HEK293 (cell line): ENCODE measurements around the gene ALOXE3.

Experiments used
- FEZF1 ChIP-seq: fragments of 450-650 bp; formaldehyde crosslinking; IDR thresholded peaks from 2 replicates; pipeline ENCODE4 v1.5.1; 2016; ENCODE audit warnings: missing biosample characterization, missing genetic modification characterization
- HOXC10 ChIP-seq: sonication (generic); formaldehyde crosslinking; IDR thresholded peaks from 2 replicates; pipeline ENCODE4 v1.8.1; 2023; ENCODE audit warnings: mild to moderate bottlenecking, missing genetic modification reagents
- HOXD13 ChIP-seq: sonication (generic); formaldehyde crosslinking; IDR thresholded peaks from 2 replicates; pipeline ENCODE4 v1.8.0; 2022; ENCODE audit warnings: missing genetic modification reagents, borderline replicate concordance
- MEIS1 ChIP-seq: sonication (generic); formaldehyde crosslinking; IDR thresholded peaks from 2 replicates; pipeline ENCODE4 v1.8.1; 2022; ENCODE audit warnings: missing genetic modification reagents, mild to moderate bottlenecking, borderline replicate concordance
- MYNN ChIP-seq: fragments of 450-650 bp; formaldehyde crosslinking; IDR thresholded peaks from 2 replicates; pipeline ENCODE4 v1.5.1; 2016; ENCODE audit warnings: missing biosample characterization, missing genetic modification characterization, borderline replicate concordance
- RBAK ChIP-seq: fragments of 450-650 bp; formaldehyde crosslinking; IDR thresholded peaks from 2 replicates; pipeline ENCODE4 v1.5.1; 2016; ENCODE audit warnings: missing biosample characterization, missing genetic modification characterization
- SCRT1 ChIP-seq: fragments of 450-650 bp; formaldehyde crosslinking; IDR thresholded peaks from 2 replicates; pipeline ENCODE4 v1.5.1; 2016; ENCODE audit warnings: missing biosample characterization, missing genetic modification characterization, borderline replicate concordance
- SP7 ChIP-seq: fragments of 450-650 bp; formaldehyde crosslinking; IDR thresholded peaks from 2 replicates; pipeline ENCODE4 v1.5.1; 2016; ENCODE audit warnings: missing biosample characterization, missing genetic modification characterization
- ZBTB26 ChIP-seq: fragments of 450-650 bp; formaldehyde crosslinking; optimal IDR thresholded peaks from 2 replicates; pipeline ENCODE3; 2016; ENCODE audit warnings: missing biosample characterization, mild to moderate bottlenecking, missing genetic modification characterization
- ZEB2 ChIP-seq: fragments of 450-650 bp; formaldehyde crosslinking; IDR thresholded peaks from 2 replicates; pipeline ENCODE4 v1.5.1; 2016; ENCODE audit warnings: missing biosample characterization, missing genetic modification characterization
- ZFHX2 ChIP-seq: fragments of 450-650 bp; formaldehyde crosslinking; conservative IDR thresholded peaks from 2 replicates; pipeline ENCODE4 v1.5.1; 2016; ENCODE audit warnings: missing biosample characterization, missing genetic modification characterization
- ZFP3 ChIP-seq: fragments of 450-650 bp; formaldehyde crosslinking; IDR thresholded peaks from 2 replicates; pipeline ENCODE4 v1.5.1; 2016; ENCODE audit warnings: low read depth, missing biosample characterization, missing genetic modification characterization
- ZFP37 ChIP-seq: fragments of 450-650 bp; formaldehyde crosslinking; IDR thresholded peaks from 2 replicates; pipeline ENCODE4 v1.5.1; 2016; ENCODE audit warnings: missing biosample characterization, missing genetic modification characterization
- ZNF169 ChIP-seq: fragments of 450-650 bp; formaldehyde crosslinking; IDR thresholded peaks from 2 replicates; pipeline ENCODE4 v1.5.1; 2016; ENCODE audit warnings: missing biosample characterization, missing genetic modification characterization
- ZNF211 ChIP-seq: fragments of 450-650 bp; formaldehyde crosslinking; IDR thresholded peaks from 2 replicates; pipeline ENCODE4 v1.5.1; 2016; ENCODE audit warnings: low read depth, missing biosample characterization, missing genetic modification characterization
- ZNF214 ChIP-seq: fragments of 450-650 bp; formaldehyde crosslinking; IDR thresholded peaks from 2 replicates; pipeline ENCODE4 v1.5.1; 2017; ENCODE audit warnings: missing biosample characterization, mild to moderate bottlenecking, missing genetic modification characterization, borderline replicate concordance
- ZNF24 ChIP-seq: fragments of 450-650 bp; formaldehyde crosslinking; IDR thresholded peaks from 2 replicates; pipeline ENCODE4 v1.5.1; 2016; ENCODE audit warnings: missing biosample characterization, missing genetic modification characterization
- ZNF449 ChIP-seq: fragments of 450-650 bp; formaldehyde crosslinking; IDR thresholded peaks from 2 replicates; pipeline ENCODE4 v1.5.1; 2017; ENCODE audit warnings: missing biosample characterization, mild to moderate bottlenecking, missing genetic modification characterization, moderate library complexity
- ZNF473 ChIP-seq: fragments of 450-650 bp; formaldehyde crosslinking; IDR thresholded peaks from 2 replicates; pipeline ENCODE4 v1.5.1; 2017; ENCODE audit warnings: missing biosample characterization, missing genetic modification characterization
- ZNF501 ChIP-seq: fragments of 450-650 bp; formaldehyde crosslinking; IDR thresholded peaks from 2 replicates; pipeline ENCODE4 v1.5.1; 2016; ENCODE audit warnings: missing biosample characterization, missing genetic modification characterization
- ZNF544 ChIP-seq: fragments of 450-650 bp; formaldehyde crosslinking; IDR thresholded peaks from 2 replicates; pipeline ENCODE4 v1.5.0; 2017; ENCODE audit warnings: missing biosample characterization, missing genetic modification characterization
- ZNF621 ChIP-seq: fragments of 450-650 bp; formaldehyde crosslinking; IDR thresholded peaks from 2 replicates; pipeline ENCODE4 v1.5.1; 2017; ENCODE audit warnings: missing biosample characterization, missing genetic modification characterization
- ZNF626 ChIP-seq: fragments of 450-650 bp; sonication (Bioruptor Pico); formaldehyde crosslinking; IDR thresholded peaks from 2 replicates; pipeline ENCODE4 v1.5.1; 2018; ENCODE audit warnings: missing biosample characterization, missing genetic modification characterization, inconsistent platforms
- ZNF747 ChIP-seq: fragments of 450-650 bp; formaldehyde crosslinking; IDR thresholded peaks from 2 replicates; pipeline ENCODE4 v1.5.1; 2016; ENCODE audit warnings: missing biosample characterization, missing genetic modification characterization
- ZNF768 ChIP-seq: fragments of 450-650 bp; formaldehyde crosslinking; IDR thresholded peaks from 2 replicates; pipeline ENCODE4 v1.5.1; 2018; ENCODE audit warnings: missing biosample characterization, mild to moderate bottlenecking, missing genetic modification characterization
- ZNF830 ChIP-seq: fragments of 450-650 bp; IDR thresholded peaks from 2 replicates; pipeline ENCODE4 v1.5.0; 2018; ENCODE audit warnings: missing biosample characterization, missing genetic modification characterization, low read depth, mild to moderate bottlenecking, moderate library complexity
- TF ChIP-seq, protein P1 (sequence below): fragments of 450-650 bp; formaldehyde crosslinking; IDR thresholded peaks from 2 replicates; pipeline ENCODE4 v1.5.1; 2017; ENCODE audit warnings: missing biosample characterization, missing genetic modification characterization
- TF ChIP-seq, protein P2 (sequence below): fragments of 450-650 bp; formaldehyde crosslinking; IDR thresholded peaks from 2 replicates; pipeline ENCODE4 v1.5.1; 2016; ENCODE audit warnings: missing biosample characterization, missing genetic modification characterization
- TF ChIP-seq, protein P3 (sequence below): fragments of 450-650 bp; formaldehyde crosslinking; IDR thresholded peaks from 2 replicates; pipeline ENCODE4 v1.5.1; 2016; ENCODE audit warnings: missing biosample characterization, missing genetic modification characterization
- TF ChIP-seq, protein P4 (sequence below): fragments of 450-650 bp; formaldehyde crosslinking; IDR thresholded peaks from 2 replicates; pipeline ENCODE4 v1.5.1; 2016; ENCODE audit warnings: missing biosample characterization, missing genetic modification characterization, low read depth

Gene ALOXE3

GRCh38 chr17:8119581-8120519 lies 1.5 kb upstream of the ALOXE3 start (continued):
- TF ChIP-seq ZNF449, result no peak; the same call in 1 of the 2 replicates
- TF ChIP-seq, protein P1, sequence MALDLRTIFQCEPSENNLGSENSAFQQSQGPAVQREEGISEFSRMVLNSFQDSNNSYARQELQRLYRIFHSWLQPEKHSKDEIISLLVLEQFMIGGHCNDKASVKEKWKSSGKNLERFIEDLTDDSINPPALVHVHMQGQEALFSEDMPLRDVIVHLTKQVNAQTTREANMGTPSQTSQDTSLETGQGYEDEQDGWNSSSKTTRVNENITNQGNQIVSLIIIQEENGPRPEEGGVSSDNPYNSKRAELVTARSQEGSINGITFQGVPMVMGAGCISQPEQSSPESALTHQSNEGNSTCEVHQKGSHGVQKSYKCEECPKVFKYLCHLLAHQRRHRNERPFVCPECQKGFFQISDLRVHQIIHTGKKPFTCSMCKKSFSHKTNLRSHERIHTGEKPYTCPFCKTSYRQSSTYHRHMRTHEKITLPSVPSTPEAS (tag by site-specific recombination), result no peak
- no peak for TF ChIP-seq ZNF830
- TF ChIP-seq RBAK (tag by site-specific recombination), result no peak
- no peak for TF ChIP-seq ZNF768 (tag by site-specific recombination)
- TF ChIP-seq, protein P2, sequence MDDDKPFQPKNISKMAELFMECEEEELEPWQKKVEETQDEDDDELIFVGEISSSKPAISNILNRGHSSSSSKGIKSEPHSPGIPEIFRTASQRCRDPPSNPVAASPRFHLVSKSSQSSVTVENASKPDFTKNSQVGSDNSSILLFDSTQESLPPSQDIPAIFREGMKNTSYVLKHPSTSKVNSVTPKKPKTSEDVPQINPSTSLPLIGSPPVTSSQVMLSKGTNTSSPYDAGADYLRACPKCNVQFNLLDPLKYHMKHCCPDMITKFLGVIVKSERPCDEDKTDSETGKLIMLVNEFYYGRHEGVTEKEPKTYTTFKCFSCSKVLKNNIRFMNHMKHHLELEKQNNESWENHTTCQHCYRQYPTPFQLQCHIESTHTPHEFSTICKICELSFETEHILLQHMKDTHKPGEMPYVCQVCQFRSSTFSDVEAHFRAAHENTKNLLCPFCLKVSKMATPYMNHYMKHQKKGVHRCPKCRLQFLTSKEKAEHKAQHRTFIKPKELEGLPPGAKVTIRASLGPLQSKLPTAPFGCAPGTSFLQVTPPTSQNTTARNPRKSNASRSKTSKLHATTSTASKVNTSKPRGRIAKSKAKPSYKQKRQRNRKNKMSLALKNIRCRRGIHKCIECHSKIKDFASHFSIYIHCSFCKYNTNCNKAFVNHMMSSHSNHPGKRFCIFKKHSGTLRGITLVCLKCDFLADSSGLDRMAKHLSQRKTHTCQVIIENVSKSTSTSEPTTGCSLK (tag by site-specific recombination), result no peak
- TF ChIP-seq ZNF24, result peak; percentile 74
- no peak; the same call in 1 of the 2 replicates for TF ChIP-seq ZFP3 (tag by site-specific recombination)
- TF ChIP-seq MEIS1 (CRISPR knock-in tag), result 0 out of 2 replicates have a peak, but pooled peaks have one; percentile 46
- TF ChIP-seq SCRT1, result no peak; the same call in 1 of the 2 replicates
- TF ChIP-seq ZNF747 (tag by site-specific recombination), result no peak
- TF ChIP-seq ZNF621 (tag by site-specific recombination), result no peak
- no peak for TF ChIP-seq FEZF1 (tag by site-specific recombination)
- TF ChIP-seq MYNN (tag by site-specific recombination), result no peak
- TF ChIP-seq ZNF544 (tag by site-specific recombination), result no peak
- TF ChIP-seq ZNF211 (tag by site-specific recombination), result no peak
- 0 out of 2 replicates have a peak, but pooled peaks have one; percentile 16 for TF ChIP-seq HOXC10 (CRISPR knock-in tag)
- TF ChIP-seq ZEB2 (tag by site-specific recombination), result peak; percentile 88
- TF ChIP-seq HOXD13 (CRISPR knock-in tag), result no peak
- TF ChIP-seq ZNF473 (tag by site-specific recombination), result no peak
- peak; percentile 29 for TF ChIP-seq ZBTB26 (tag by site-specific recombination)
- no peak for TF ChIP-seq ZNF169 (tag by site-specific recombination)
- no peak for TF ChIP-seq ZNF214
- 0 out of 2 replicates have a peak, but pooled peaks have one; percentile 16 for TF ChIP-seq ZFP37 (tag by site-specific recombination)
- TF ChIP-seq ZNF501 (tag by site-specific recombination), result peak; percentile 75
- TF ChIP-seq, protein P3, sequence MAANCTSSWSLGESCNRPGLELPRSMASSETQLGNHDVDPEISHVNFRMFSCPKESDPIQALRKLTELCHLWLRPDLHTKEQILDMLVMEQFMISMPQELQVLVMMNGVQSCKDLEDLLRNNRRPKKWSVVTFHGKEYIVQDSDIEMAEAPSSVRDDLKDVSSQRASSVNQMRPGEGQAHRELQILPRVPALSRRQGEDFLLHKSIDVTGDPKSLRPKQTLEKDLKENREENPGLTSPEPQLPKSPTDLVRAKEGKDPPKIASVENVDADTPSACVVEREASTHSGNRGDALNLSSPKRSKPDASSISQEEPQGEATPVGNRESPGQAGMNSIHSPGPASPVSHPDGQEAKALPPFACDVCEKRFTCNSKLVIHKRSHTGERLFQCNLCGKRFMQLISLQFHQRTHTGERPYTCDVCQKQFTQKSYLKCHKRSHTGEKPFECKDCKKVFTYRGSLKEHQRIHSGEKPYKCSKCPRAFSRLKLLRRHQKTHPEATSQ (tag by site-specific recombination), result no peak
- no peak for TF ChIP-seq ZNF626 (tag by site-specific recombination)
- no peak for TF ChIP-seq ZFHX2
- TF ChIP-seq, protein P4, sequence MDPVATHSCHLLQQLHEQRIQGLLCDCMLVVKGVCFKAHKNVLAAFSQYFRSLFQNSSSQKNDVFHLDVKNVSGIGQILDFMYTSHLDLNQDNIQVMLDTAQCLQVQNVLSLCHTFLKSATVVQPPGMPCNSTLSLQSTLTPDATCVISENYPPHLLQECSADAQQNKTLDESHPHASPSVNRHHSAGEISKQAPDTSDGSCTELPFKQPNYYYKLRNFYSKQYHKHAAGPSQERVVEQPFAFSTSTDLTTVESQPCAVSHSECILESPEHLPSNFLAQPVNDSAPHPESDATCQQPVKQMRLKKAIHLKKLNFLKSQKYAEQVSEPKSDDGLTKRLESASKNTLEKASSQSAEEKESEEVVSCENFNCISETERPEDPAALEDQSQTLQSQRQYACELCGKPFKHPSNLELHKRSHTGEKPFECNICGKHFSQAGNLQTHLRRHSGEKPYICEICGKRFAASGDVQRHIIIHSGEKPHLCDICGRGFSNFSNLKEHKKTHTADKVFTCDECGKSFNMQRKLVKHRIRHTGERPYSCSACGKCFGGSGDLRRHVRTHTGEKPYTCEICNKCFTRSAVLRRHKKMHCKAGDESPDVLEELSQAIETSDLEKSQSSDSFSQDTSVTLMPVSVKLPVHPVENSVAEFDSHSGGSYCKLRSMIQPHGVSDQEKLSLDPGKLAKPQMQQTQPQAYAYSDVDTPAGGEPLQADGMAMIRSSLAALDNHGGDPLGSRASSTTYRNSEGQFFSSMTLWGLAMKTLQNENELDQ (tag by site-specific recombination), result no peak
- no peak for TF ChIP-seq SP7
